COR-L47 (cell line): Measurements from ENCODE around the gene SRD5A1.
A peak's percentile ranks its signal among the peaks of the same experiment; 100 is the strongest.

ENCODE experiments used
- DNase-seq: peaks from one replicate; lab custom pipeline; 2025; lab: John Stamatoyannopoulos, UW

SRD5A1 gene, protein sequence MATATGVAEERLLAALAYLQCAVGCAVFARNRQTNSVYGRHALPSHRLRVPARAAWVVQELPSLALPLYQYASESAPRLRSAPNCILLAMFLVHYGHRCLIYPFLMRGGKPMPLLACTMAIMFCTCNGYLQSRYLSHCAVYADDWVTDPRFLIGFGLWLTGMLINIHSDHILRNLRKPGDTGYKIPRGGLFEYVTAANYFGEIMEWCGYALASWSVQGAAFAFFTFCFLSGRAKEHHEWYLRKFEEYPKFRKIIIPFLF

DNA sequence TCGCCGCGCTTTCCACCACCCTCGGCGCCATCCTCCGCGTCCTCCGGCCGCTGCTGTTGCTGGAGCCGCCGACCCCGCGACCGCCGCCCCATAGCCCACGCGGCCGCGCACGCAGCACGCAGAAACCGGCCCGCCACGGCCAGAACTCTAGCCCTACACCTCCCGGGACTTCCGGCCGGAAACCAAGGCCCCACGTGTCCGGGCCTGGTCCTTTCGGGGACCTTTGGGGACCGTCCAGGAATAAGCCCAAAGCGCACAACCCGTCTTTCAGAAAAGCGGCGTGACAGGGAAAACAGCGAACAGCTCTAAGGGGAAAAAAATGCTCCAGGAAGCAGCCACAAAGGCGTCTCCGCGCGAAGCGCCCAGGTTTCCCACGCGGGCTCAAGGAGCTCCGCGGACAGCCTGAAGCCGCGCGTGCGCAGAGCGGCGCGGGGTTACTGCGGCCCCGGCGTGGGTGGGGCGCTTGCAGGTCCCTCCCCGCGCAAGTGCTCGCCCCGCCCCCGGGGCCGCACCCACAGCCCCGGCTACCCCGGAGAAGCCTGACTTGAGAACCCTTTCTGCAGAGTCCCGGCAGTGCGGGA is at the start of gene SRD5A1, which contains the start of gene NSUN2:
TSS of gene SRD5A1 (plus strand) at position 553 of the 581 bp plus-strand sequence. CDS start 137 bp downstream, outside the sequence.
TSS of gene NSUN2 (minus strand) at position 157 of the 581 bp plus-strand sequence. CDS start at position 92, 65 bp downstream.
- peak; percentile 87 for DNase-seq

DNA sequence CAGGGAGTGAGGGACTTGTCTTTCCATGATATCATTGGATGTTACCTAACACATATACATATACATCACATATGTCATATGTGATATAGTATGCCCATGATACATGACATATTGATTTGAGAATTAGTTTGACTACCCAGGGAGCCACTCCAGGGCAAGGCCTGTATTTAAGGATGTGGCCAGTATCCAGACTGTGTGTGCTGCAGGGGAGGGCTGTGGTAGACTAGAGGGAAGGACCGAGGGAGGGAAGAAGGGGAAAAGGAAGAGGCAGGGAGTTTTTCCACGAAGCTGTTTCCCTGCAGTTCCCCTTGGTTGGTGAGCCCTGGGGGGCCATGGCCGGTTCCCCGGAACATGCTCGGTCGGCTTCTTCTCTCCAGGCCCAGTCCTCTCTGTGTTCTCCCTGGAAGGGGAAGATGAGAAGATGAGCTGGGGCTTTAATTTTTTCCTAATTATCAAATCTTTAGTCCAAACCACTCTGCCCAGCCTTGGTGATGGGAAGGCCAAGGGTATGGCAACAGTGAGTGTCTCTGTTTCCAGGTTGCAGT is 49.1 kb upstream of the SRD5A1 start:
- DNase-seq: no peak

DNA sequence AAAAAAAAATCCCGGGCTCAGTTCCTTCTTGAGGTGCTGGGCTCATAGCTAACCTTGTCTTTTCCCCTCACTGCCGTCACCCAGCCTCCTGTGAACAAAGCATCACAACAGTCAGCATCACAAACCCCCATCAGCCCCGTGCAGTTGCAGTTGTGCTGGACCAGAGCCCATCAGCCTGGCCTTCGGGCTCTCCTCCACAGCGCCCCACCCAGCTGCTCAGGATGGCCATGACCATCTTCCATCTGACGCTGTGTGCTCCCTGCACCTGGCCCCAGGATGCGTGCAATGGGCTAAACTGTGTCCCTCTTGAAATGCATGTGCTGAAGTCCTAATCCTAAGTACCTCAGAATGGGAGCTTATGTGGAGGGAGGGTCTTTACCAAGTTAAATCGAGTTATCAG is 48.5 kb upstream of the SRD5A1 start:
- DNase-seq: no peak

DNA sequence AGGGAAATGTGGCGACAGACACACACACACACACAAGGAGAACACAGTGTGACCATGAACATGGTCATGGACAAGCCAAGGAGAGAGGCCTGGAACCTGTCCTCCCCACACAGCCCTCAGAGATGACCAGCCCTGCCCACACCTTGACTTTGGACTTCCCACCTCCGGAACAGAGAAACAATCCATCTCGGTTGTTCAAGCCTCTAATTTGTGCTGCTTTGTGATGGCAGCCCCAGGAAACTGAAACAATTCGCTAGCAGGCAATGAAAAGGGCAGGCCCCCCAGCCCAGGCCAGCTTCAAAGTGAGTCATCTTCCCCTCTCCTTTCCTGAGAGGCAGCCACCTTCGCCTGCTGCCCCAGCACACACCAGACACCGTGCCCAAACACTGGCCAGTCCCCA is 48.1 kb upstream of the SRD5A1 start:
- no peak for DNase-seq

DNA sequence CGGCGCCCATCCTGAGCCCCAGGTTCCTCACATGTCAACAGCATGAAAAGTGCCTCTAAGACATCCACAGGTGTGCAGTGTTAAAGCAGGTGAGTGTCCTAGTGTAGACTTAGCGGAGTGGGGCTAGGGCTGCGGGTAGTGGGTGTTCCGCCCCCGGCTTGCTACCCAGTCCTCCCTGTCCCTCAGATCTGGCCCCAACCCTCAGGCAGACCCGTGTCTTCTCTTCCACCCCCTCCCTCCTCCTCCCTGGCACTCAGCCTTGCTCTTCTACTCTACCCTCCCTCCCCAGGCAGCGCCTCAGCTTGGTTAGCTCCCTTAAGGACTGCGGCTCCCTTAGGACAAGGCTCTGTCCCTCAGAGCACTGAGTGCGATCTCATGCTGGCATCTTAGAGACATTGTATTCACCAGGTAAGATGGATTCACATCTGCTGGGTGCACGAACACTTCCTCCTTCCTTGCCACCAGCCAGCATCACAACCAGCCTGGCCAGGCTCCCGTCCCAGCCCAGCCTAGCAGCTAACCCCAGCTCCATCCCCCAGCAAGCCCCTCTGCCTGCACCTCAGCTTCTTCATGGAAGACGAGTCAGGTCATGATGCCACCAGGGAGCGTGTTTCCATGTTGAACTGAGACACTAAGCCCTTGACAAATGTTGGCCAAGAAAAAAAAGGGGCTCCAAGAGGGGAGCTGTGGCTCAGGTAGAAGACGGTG is 47.1 kb upstream of the SRD5A1 start:
- DNase-seq: no peak

DNA sequence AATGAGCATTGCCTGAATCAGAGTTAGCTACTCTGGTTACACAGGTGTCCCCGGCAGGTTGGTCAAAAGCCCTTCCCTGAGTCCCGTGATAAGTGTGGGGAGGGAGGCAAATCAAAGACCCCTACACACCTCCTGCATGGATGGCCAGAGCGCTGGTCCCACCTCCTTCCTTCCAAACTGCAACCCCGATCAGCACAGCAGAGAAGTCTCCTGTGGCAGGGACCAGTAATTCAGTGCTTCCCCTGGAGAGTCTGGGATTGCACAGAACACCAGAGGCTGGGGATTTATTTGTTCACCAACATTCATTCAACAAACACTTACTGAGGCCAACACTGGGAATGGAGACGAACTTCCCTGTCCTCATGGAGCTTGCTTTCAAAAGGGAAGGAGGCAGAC is 46.6 kb upstream of the SRD5A1 start:
- DNase-seq: no peak

DNA sequence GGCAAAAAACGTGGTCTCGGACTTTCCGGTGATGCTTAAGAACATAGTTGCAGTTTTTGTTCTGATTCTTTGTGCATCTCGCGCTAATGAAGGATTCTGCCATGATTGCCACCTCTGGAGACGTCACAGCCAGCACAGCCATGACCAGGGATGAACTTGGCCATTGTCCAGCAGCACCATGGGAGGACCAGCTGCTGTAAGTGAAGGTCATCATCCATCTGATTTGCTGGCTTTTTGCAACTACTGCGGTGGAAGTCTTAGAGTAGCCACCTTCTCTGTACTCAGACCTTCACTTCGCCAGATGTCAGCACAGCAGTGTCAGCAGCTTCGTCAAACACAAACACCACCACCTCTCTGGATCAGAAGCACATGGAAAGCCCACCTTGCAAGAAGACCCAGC is 46.1 kb upstream of the SRD5A1 start:
- no peak for DNase-seq

DNA sequence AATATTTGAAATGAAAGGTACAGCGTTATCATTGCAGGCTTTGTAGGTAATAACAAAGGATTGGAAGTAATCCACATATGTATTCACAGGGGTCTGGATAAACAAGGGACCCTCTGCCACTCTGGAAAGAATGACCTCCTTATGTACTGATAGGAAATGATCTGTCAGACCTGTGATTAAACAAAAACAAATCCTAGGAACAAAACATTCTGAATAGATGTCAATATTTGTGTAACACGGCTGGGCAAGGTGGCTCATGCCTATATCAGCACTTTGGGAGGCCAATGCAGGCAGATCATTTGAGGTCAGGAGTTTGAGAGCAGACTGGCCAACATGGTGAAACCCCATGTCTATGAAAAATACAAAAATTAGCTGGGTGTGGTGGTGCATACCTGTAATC is 42.7 kb upstream of the SRD5A1 start:
- DNase-seq: no peak

DNA sequence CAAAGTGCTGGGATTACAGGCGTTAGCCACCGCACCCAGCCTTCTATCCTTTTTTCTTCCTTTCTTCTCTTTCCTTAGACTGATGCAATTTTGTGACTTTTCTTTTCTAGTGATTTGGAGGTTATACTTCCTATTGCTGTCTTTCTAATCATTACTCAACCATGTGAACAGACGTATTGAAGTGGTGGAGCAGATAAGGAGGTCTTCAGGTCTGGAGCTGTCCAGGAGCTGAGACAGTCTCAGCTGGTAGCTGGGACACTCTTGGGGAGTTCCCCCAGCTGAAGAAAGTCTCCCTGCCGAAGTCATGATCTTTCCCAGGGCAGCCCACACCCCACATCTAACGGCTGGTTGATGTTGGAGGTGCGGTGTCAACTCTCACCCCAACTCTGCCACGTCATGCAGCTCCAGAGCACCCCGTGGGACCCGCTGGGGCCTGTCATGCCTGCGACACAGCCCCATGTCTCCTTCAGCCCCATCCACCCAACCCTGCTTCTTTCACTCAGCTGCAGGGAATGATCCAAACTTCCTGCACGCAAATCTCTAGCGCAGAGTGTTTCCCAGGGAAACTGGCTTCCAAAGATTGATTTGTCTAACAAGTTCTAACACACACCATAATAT is 41.5 kb upstream of the SRD5A1 start:
- DNase-seq: no peak

DNA sequence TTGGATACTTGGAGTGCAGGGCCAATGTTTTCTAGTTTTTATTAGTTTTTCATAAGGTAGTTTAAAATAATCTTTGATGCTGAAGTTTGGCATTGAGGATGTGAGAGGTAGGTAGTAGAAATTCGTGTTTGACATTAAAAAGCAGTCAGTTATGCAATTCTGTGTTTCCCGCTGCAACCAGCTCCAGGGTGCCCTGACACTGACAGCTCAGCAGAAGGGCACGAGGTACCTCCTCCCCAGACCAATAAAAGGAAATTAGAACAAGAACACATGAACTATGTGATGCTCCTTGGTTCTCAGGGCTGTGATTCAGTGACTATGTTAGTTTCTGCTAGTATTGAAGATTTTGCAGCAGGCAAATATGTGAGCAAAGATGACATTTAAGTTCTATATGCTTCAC is 40.6 kb upstream of the SRD5A1 start:
- DNase-seq: no peak

DNA sequence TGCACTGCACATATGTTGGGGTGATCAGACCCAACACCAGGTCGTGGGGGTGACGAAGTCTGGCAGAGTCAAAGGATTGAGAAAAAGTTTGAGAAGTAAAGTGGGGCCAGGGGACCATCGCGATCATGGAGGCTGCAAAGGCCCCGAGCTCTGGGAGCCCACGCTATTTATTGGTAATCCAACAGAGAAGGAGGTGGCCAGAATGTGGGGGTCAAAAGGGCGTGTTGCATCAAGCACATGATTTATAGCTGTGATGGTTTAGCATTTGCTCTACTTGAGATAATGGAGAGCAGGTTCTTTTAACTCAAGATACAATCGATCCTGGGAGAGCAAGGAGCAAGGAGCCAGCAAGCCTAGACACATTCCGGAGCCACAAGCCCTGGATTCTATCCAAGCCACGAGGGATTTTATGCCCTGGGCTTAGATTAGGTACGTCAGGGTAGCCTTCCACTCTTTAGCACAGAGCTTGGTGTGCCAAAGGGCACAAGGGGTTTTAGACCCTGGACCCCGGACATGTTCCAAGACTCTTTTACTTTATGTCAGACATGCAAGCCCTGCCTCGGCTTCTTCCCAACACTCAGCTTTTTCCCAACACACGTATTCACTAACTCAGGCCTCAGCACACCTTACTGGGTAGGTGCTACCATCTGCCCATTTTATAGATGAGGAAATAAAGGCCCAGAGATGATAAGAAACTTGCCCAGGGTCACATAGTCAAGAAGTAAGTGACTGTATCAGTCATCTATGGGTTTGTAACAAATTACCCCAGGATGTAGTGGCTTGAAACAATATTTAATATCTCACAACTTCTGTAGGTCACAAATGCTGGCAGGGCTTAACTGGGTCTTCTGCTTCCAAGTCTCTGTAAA is 39.9 kb upstream of the SRD5A1 start:
- DNase-seq: no peak

DNA sequence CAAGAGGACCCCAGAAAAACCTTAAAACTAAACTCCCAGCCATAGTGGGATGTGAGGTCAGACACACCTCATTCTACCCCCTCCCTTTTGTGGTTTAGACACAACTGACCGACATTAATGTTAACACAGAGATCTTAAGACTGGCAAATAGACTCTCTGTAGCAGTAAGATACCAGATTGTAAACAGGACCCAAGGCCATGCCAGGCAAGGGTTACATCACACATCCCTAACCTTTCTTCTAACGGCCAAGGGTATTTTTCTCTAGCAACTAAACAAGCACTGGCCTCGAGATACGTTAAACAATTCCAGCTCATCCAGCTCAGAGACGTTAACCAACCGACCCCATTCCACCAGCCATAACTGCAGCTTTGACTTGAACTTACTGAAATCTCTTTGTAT is 39.2 kb upstream of the SRD5A1 start:
- DNase-seq: no peak

DNA sequence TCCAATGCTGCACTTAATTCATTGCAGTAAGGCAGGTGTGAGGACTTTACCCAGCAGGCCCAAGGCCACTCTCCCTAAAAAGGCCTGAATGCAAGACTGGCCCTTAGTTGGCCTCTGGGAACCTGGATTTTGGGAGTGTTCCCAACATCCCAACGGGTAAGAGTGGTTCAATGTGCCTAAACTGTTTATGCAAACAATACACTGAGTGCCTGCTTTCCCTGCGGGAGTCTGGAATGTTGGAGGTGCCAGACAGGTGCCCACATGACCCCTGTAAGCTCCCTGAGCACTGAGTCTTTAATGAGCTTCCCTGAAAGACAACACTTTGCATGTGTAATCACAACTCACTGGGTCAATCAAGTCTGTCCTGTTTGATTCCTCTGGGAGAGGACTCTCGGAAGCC is 37.8 kb upstream of the SRD5A1 start:
- DNase-seq: no peak

DNA sequence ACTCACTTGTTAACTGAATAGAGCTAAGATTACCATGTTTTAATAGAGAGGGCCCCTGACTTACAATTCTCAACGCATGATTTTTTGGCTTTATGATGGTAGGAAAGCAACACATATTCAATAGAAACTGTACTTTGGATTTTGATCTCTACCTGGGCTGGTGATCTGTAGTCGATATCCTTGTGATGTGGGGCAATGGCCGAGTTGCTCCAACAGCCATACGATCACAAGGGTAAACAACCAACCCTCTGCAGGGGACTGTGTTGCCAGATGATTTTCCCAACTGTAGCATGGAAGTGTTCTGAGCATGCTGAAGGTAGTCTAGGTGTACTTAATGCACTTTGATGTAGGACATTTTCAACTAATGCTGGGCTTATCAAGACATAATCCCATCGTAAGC is 36.9 kb upstream of the SRD5A1 start:
- no peak for DNase-seq

DNA sequence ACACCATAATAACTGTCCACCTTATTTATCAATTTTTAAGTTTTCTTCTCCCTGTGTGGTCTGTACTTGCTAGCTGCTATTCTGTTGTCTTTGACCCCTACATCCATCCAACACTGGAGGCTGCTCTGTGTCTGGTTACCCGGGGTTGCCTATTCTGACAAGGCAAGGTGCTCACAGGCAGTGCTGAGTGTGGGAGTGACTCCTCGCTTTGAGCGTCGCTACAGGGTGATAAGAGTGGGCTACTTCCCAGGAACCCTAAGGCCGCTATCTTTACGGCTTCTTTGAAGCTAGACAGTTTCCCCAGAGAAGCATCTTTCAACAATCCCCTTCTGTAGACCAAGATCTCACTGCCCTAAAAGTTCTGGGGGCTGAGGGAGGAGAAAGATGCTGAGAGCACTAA is 35.7 kb upstream of the SRD5A1 start:
- DNase-seq: no peak

DNA sequence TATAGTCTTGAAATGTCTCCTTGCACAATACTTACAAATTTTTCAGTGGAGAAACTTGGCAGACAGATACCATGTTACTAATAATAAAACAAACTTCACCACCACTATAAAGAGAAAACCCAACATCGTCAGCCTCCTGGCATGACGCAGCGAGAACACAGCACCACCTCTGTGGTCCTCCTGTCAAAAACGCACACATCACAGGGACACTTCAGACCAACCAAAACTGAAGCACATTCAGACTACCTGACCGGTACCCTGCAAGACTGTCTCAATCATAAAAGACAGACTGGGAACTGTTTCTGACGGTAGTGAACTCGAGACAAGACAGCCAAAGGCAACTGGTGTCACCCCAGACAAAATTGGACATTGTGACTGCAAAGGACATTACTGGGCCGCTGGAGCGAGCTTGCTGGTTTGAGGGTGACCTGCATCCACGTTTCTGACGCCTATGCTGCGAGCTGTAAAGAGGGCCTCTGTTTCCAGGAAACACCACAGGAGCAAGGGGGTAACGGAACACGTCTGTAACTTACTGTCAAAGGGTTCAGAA is 34.8 kb upstream of the SRD5A1 start:
- DNase-seq: no peak

DNA sequence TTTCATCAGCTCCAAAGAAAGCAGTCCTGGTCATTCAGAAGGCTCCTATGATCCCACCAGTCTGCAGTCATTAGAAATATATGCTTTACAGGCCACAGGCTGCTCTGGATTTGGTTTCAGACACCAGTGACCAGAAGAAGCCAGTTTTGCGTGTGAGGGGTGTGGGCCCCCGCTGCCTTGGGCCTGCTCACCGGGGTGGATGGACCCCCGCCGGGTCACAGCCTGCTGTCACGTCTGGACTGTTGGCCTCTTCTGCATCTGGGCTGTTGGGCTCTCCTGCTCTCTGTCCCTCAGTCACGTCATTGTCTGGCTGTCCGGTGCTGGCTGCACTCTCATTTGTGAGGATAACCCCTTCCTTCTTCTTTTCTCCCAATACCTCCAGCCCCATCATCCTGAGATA is 33.5 kb upstream of the SRD5A1 start:
- no peak for DNase-seq

DNA sequence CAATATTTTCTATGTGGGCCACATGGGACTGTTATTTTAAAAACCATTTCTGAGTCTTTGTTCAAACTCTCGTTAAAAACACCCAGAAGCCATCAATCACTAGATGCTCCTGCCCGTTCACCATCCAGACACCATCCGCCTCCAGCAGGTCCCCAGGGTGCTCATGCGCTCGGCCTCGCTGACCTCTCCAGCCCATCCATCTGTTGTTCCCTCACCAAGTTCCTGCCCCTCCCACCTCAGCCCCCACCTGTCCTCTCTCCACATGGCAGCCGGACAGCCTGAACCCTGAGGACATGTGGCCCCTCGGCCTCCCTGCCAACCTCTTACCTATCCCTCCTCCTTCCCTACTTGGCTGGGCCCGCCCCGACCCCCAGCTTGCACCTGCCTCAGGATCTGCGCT is 32.0 kb upstream of the SRD5A1 start:
- no peak for DNase-seq

DNA sequence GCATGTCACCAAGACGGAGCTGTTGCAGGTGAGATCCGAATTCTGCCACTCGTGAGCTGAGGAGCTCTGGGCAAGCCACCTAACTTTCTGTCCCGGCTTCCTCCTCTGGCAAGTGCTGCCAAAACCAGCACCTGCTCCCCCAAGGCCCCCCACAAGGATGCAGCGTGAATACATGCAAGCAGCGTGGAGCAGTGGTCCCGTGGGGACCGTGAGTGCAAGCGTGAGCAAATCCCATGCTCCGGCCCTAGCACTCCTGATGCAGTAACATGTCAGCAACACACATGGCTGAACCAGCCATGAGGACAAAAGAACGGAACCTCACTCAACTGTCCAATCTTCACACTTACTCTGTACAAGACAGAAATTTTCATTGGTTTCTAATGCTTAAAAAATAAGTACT is 31.4 kb upstream of the SRD5A1 start:
- no peak for DNase-seq

DNA sequence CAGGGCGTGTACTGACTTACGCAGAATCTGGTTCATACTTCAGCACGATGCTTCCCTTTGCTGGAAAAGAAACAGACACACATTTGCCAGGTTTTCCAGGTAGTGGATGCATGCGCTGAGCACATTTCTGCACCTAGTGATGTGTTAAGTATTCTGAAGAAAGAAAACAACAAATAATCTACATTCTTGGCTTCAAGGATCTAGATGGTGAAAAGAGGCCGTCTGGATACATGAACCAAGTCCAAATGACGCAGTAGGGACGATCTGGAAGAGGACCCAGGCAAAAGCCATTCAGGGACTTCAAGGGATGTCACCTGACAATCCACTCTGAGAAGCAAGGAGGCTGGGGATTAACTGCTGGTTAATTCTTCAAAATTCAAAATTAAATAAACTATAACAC is 30.8 kb upstream of the SRD5A1 start:
- DNase-seq: no peak

DNA sequence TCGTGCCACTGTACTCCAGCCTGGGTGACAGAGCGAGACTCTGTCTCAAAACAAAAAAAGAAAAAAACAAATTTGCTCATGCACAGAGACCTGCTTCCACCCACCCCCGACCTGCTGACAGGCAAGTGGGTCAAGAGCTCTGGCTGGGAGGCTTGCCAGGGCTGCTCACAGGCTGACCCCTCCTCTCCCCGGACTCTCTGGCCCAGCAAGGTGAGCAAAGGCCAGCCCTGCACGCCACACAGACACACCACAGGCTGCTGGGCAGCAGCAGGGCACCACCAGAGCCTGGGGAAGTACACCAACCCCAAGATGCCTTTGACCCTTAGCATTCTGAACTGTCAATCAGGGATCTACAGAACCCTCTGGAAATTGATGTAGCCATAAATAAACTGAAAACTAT is 29.6 kb upstream of the SRD5A1 start:
- DNase-seq: no peak
